GM23338 (cell line): ENCODE data around the gene ACAD8. TPM values are rescaled to one million over a fixed set of nuclear protein-coding genes. Genes with fewer than 3 reads are reported as not detected.

Experiments
- ATAC-seq: fragments of 200-7000 bp; cut with Tn5 transposase; 3 replicates; pipeline ENCODE4 v1.9.1; 2020
- DNase-seq: peaks from one replicate; pipeline ENCODE4 v3.0.0-alpha.2; 2015; ENCODE audit warnings: low spot score
- H2AFZ ChIP-seq: fragments of 200-600 bp; sonication (generic); 2 replicates; pipeline ENCODE4 v1.8.0; 2016; ENCODE audit warnings: antibody characterized with exemption, mild to moderate bottlenecking, moderate library complexity
- H3F3A ChIP-seq: fragments of 200-600 bp; sonication (generic); replicated peaks from 2 replicates; pipeline ENCODE4 v1.8.0; 2017; ENCODE audit warnings: antibody characterized with exemption, mixed run types, low read depth
- H3K27ac ChIP-seq: fragments of 200-600 bp; sonication (generic); 2 replicates; pipeline ENCODE4 v1.6.1; 2016; ENCODE audit warnings: low read depth
- H3K27me3 ChIP-seq: fragments of 200-600 bp; sonication (generic); 2 replicates; pipeline ENCODE4 v1.8.0; 2016; ENCODE audit warnings: mild to moderate bottlenecking, mixed run types, moderate library complexity; ENCODE audit not compliant: insufficient read depth
- H3K36me3 ChIP-seq: fragments of 200-600 bp; sonication (generic); 2 replicates; pipeline ENCODE4 v1.8.0; 2016; ENCODE audit warnings: mild to moderate bottlenecking; ENCODE audit not compliant: insufficient read depth
- H3K4me1 ChIP-seq: fragments of 200-600 bp; sonication (generic); 2 replicates; pipeline ENCODE4 v1.8.0; 2016; ENCODE audit warnings: mild to moderate bottlenecking, moderate library complexity; ENCODE audit not compliant: insufficient read depth
- H3K4me2 ChIP-seq: fragments of 200-600 bp; sonication (generic); 2 replicates; pipeline ENCODE4 v1.7.1; 2017; ENCODE audit warnings: mixed run types
- H3K4me3 ChIP-seq: fragments of 200-600 bp; sonication (generic); 2 replicates; pipeline ENCODE4 v1.6.1; 2016; ENCODE audit warnings: mixed run types
- H3K79me2 ChIP-seq: fragments of 200-600 bp; sonication (generic); replicated peaks from 2 replicates; pipeline ENCODE4 v1.8.0; 2017; ENCODE audit warnings: mild to moderate bottlenecking; ENCODE audit not compliant: insufficient read depth
- H3K9me2 ChIP-seq: fragments of 200-600 bp; sonication (generic); 2 replicates; pipeline ENCODE4 v1.8.0; 2017; ENCODE audit not compliant: insufficient read depth
- H4K20me1 ChIP-seq: fragments of 200-600 bp; sonication (generic); replicated peaks from 2 replicates; pipeline ENCODE4 v1.8.0; 2017; ENCODE audit warnings: mild to moderate bottlenecking; ENCODE audit not compliant: insufficient read depth
- H3K27ac Mint-ChIP-seq: 2 replicates; pipeline ENCODE4 v1.8.0; 2020; ENCODE audit warnings: inconsistent platforms, mild to moderate bottlenecking, moderate library complexity, mixed read lengths
- H3K27me3 Mint-ChIP-seq: 3 replicates; pipeline ENCODE4 v1.8.0; 2022; ENCODE audit warnings: low read depth, mild to moderate bottlenecking, moderate library complexity, mixed read lengths, inconsistent platforms; ENCODE audit not compliant: insufficient read depth, poor library complexity
- H3K36me3 Mint-ChIP-seq: 3 replicates; pipeline ENCODE4 v1.8.0; 2021; ENCODE audit warnings: low read depth, mild to moderate bottlenecking, inconsistent platforms, moderate library complexity, mixed read lengths
- H3K4me1 Mint-ChIP-seq: 3 replicates; pipeline ENCODE4 v1.8.0; 2020; ENCODE audit warnings: mild to moderate bottlenecking, inconsistent platforms, mixed read lengths
- H3K4me3 Mint-ChIP-seq: 3 replicates; pipeline ENCODE4 v1.8.0; 2021; ENCODE audit warnings: moderate library complexity, mild to moderate bottlenecking, inconsistent platforms, mixed read lengths
- H3K9me3 Mint-ChIP-seq: 3 replicates; pipeline ENCODE4 v1.8.0; 2020; ENCODE audit warnings: moderate library complexity, mild to moderate bottlenecking, inconsistent platforms, mixed read lengths
- CTCF ChIP-seq, 2 experiments: fragments of 200-600 bp in 1 of 2; sonication (generic) in 1 of 2; conservative IDR thresholded peaks; 2 replicates each; pipeline versions ENCODE4 v1.5.1 to v1.6.1; 2016 to 2017; ENCODE audit warnings: antibody characterized with exemption in 2 of 2, low read depth in 2 of 2, mild to moderate bottlenecking in 2 of 2, moderate library complexity in 1 of 2
- ETS1 ChIP-seq: IDR thresholded peaks from 2 replicates; pipeline ENCODE4 v1.6.1; 2016; ENCODE audit warnings: antibody characterized with exemption
- EZH2 ChIP-seq: fragments of 200-600 bp; sonication (generic); IDR thresholded peaks from one replicate; pipeline ENCODE4 v1.8.0; 2017; ENCODE audit warnings: antibody characterized with exemption, mild to moderate bottlenecking, low read depth; ENCODE audit not compliant: unreplicated experiment
- EZH2phosphoT487 ChIP-seq: fragments of 200-600 bp; sonication (generic); IDR thresholded peaks from one replicate; pipeline ENCODE4 v1.8.1; 2018; ENCODE audit warnings: antibody characterized with exemption; ENCODE audit not compliant: unreplicated experiment
- JUNB ChIP-seq: IDR thresholded peaks from one replicate; pipeline ENCODE4 v1.6.1; 2016; ENCODE audit warnings: antibody characterized with exemption; ENCODE audit not compliant: unreplicated experiment
- NANOG ChIP-seq: IDR thresholded peaks from 2 replicates; pipeline ENCODE4 v1.6.1; 2016; ENCODE audit warnings: antibody characterized with exemption, borderline replicate concordance
- POLR2AphosphoS5 ChIP-seq: IDR thresholded peaks from 2 replicates; pipeline ENCODE4 v1.6.1; 2016; ENCODE audit warnings: antibody characterized with exemption, low read depth
- STAT1 ChIP-seq: IDR thresholded peaks from one replicate; pipeline ENCODE4 v1.6.1; 2016; ENCODE audit warnings: antibody characterized with exemption; ENCODE audit not compliant: unreplicated experiment
- ZNF114 ChIP-seq: fragments of 250-450 bp; sonication (Bioruptor Pico); IDR thresholded peaks from 2 replicates; pipeline ENCODE4 v1.5.0; 2020; ENCODE audit warnings: mild to moderate bottlenecking, moderate library complexity
- ZNF331 ChIP-seq: fragments of 250-450 bp; sonication (Bioruptor Pico); IDR thresholded peaks from 2 replicates; pipeline ENCODE4 v1.5.0; 2020; ENCODE audit warnings: low read depth, mild to moderate bottlenecking, moderate library complexity
- ZNF462 ChIP-seq: fragments of 250-450 bp; sonication (Bioruptor Pico); IDR thresholded peaks from 2 replicates; pipeline ENCODE4 v1.5.0; 2020; ENCODE audit warnings: mild to moderate bottlenecking, moderate library complexity
- polyA plus RNA-seq: library from polyadenylated mRNA; unstranded; fragments of >200 nt; fragmentation: Nextera tagmentation; extraction: Ambion mirVana; gene quantifications from 2 replicates; pipeline ENCODE4 v1.2.1, GENCODE V29; 2016
- total RNA-seq: library from RNA; depleted of rRNA; stranded (reverse); fragments of >200 nt; shearing (Covaris generic); gene quantifications from 2 replicates; pipeline ENCODE4 v1.2.3, GENCODE V29; 2014

The ACAD8 gene
- total and polyA plus RNA-seq, 2 experiments from 2014 or later = 43.2 to 65.4 TPM

- H3K4me2 ChIP-seq = no peak overlapping the region
- H3K4me3 Mint-ChIP-seq = no peak overlapping the region
- no peaks in the 10 kb centered on the region for H4K20me1 ChIP-seq
- H3K36me3 ChIP-seq = 0 out of 2 replicates have a peak, but pooled peaks cover 3% of the 10 kb centered on the region
- H2AFZ ChIP-seq = no peak overlapping the region
- H3K4me1 ChIP-seq = no peaks in the 10 kb centered on the region
- H3K27me3 ChIP-seq = no peaks in the 10 kb centered on the region
- no peaks in the 10 kb centered on the region for H3K9me2 ChIP-seq
- H3F3A ChIP-seq = no peaks in the 10 kb centered on the region
- TF ChIP-seq ZNF114 (CRISPR knock-in tag) (no peak), POLR2AphosphoS5 (no peak), ZNF331 (CRISPR knock-in tag) (no peak), ETS1 (no peak), JUNB (no peak)
- no peak overlapping the region for H3K27ac ChIP-seq
- H3K4me1 Mint-ChIP-seq = peaks cover 9% of the 10 kb centered on the region; the same call in 2 of the 3 replicates
- no peaks in the 10 kb centered on the region for H3K79me2 ChIP-seq
- H3K27me3 Mint-ChIP-seq = no peaks in the 10 kb centered on the region
- H3K27ac Mint-ChIP-seq = no peak overlapping the region
- DNase-seq (no peak), ATAC-seq (peak; percentile 21; the same call in 1 of the 3 replicates)
- H3K4me3 ChIP-seq = no peak overlapping the region
- no peaks in the 10 kb centered on the region for H3K9me3 Mint-ChIP-seq
- peaks cover 22% of the 10 kb centered on the region for H3K36me3 Mint-ChIP-seq
Observed at GRCh38 chr11:134242376-134242775, 11.0 kb upstream of the ACAD8 start.

GRCh38 chr11:134243913-134244312 is 9.5 kb upstream of the ACAD8 start:
- Histone ChIP-seq H2AFZ (no peak overlapping the region), H3K4me2 (no peak overlapping the region), H3K79me2 (no peaks in the 10 kb centered on the region), H3F3A (no peaks in the 10 kb centered on the region), H3K4me1 (no peaks in the 10 kb centered on the region), H3K4me3 (no peak overlapping the region), H3K27ac (no peak overlapping the region), H4K20me1 (no peaks in the 10 kb centered on the region), H3K9me2 (no peaks in the 10 kb centered on the region), H3K27me3 (no peaks in the 10 kb centered on the region), H3K36me3 (peaks cover 5% of the 10 kb centered on the region; the same call in 1 of the 2 replicates)
- H3K27me3 Mint-ChIP-seq = no peaks in the 10 kb centered on the region
- no peak overlapping the region for H3K27ac Mint-ChIP-seq
- ATAC-seq = no peak
- no peak for DNase-seq
- H3K4me1 Mint-ChIP-seq = peaks cover 9% of the 10 kb centered on the region; the same call in 2 of the 3 replicates
- H3K4me3 Mint-ChIP-seq = no peak overlapping the region
- no peaks in the 10 kb centered on the region for H3K9me3 Mint-ChIP-seq
- no peak for TF ChIP-seq EZH2
- TF ChIP-seq NANOG = no peak
- no peak for TF ChIP-seq STAT1
- no peak for TF ChIP-seq ZNF331 (CRISPR knock-in tag)
- no peak for TF ChIP-seq JUNB
- no peak for TF ChIP-seq CTCF (conservative IDR thresholded peaks at IDR 0.05; ENCODE audit: low read depth in 2 of 2)
- no peak for TF ChIP-seq ETS1
- TF ChIP-seq EZH2phosphoT487 = no peak
- no peak for TF ChIP-seq ZNF462 (CRISPR knock-in tag)
- H3K36me3 Mint-ChIP-seq = peaks cover 33% of the 10 kb centered on the region
